SK-N-SH treated with all-trans-retinoic acid at 6 μM for 48 hours (cell line): ENCODE measurements around the gene MYADM.

Source experiments
- ATAC-seq: fragments of 200-7000 bp; cut with Tn5 transposase; 3 replicates; pipeline ENCODE4 v1.9.1; 2020; ENCODE audit warnings: mild to moderate bottlenecking, moderate library complexity
- ARNTL ChIP-seq: fragments of 450-650 bp; formaldehyde crosslinking; IDR thresholded peaks from 2 replicates; pipeline ENCODE4 v1.5.0; 2020; ENCODE audit warnings: low read depth, mild to moderate bottlenecking, moderate library complexity, borderline replicate concordance
- BACH2 ChIP-seq: fragments of 250-450 bp; sonication (Bioruptor Pico); IDR thresholded peaks from 2 replicates; pipeline ENCODE4 v1.9.0; 2021; ENCODE audit warnings: mild to moderate bottlenecking, borderline replicate concordance
- CSDC2 ChIP-seq: fragments of 250-450 bp; sonication (Bioruptor Pico); IDR thresholded peaks from 2 replicates; pipeline ENCODE4 v1.5.0; 2020; ENCODE audit warnings: mild to moderate bottlenecking, moderate library complexity
- ESRRG ChIP-seq: fragments of 250-450 bp; sonication (Bioruptor Pico); IDR thresholded peaks from 2 replicates; pipeline ENCODE4 v1.6.1; 2021; ENCODE audit warnings: mild to moderate bottlenecking
- GLIS3 ChIP-seq: fragments of 250-450 bp; sonication (Bioruptor Pico); IDR thresholded peaks from 2 replicates; pipeline ENCODE4 v1.5.0; 2020; ENCODE audit warnings: mild to moderate bottlenecking, moderate library complexity
- ISL1 ChIP-seq: fragments of 250-450 bp; sonication (Bioruptor Pico); IDR thresholded peaks from 2 replicates; pipeline ENCODE4 v2.1.2; 2022; ENCODE audit warnings: mild to moderate bottlenecking, moderate library complexity
- OSR1 ChIP-seq: fragments of 250-450 bp; sonication (Bioruptor Pico); IDR thresholded peaks from 2 replicates; pipeline ENCODE4 v1.8.0; 2022; ENCODE audit warnings: moderate library complexity, mild to moderate bottlenecking, inconsistent platforms
- RARB ChIP-seq: fragments of 250-450 bp; sonication (Bioruptor Pico); IDR thresholded peaks from 2 replicates; pipeline ENCODE4 v1.8.0; 2021; ENCODE audit warnings: mild to moderate bottlenecking, moderate library complexity
- SNAI2 ChIP-seq: fragments of 250-450 bp; sonication (Bioruptor Pico); IDR thresholded peaks from 2 replicates; pipeline ENCODE4 v1.5.0; 2020; ENCODE audit warnings: mild to moderate bottlenecking, moderate library complexity
- TCF4 ChIP-seq: fragments of 250-450 bp; sonication (Bioruptor Pico); IDR thresholded peaks from 2 replicates; pipeline ENCODE4 v1.8.0; 2021; ENCODE audit warnings: mild to moderate bottlenecking, moderate library complexity, borderline replicate concordance
- TOX ChIP-seq: fragments of 250-450 bp; sonication (Bioruptor Pico); IDR thresholded peaks from 2 replicates; pipeline ENCODE4 v1.8.0; 2021; ENCODE audit warnings: mild to moderate bottlenecking, moderate library complexity, borderline replicate concordance
- ZC3H10 ChIP-seq: fragments of 250-450 bp; sonication (Bioruptor Pico); IDR thresholded peaks from 2 replicates; pipeline ENCODE4 v1.5.1; 2021; ENCODE audit warnings: mild to moderate bottlenecking, moderate library complexity
- ZFP3 ChIP-seq: fragments of 250-450 bp; sonication (Bioruptor Pico); IDR thresholded peaks from 2 replicates; pipeline ENCODE4 v1.5.0; 2020; ENCODE audit warnings: mild to moderate bottlenecking, moderate library complexity
- ZFP30 ChIP-seq: fragments of 450-650 bp; formaldehyde crosslinking; IDR thresholded peaks from 2 replicates; pipeline ENCODE4 v1.5.0; 2022; ENCODE audit warnings: mild to moderate bottlenecking, moderate library complexity
- ZNF565 ChIP-seq: fragments of 450-650 bp; formaldehyde crosslinking; conservative IDR thresholded peaks from 2 replicates; pipeline ENCODE4 v1.5.0; 2020; ENCODE audit warnings: low read depth, mild to moderate bottlenecking, moderate library complexity
- ZNF70 ChIP-seq: fragments of 450-650 bp; formaldehyde crosslinking; IDR thresholded peaks from 2 replicates; pipeline ENCODE4 v1.5.0; 2020; ENCODE audit warnings: mild to moderate bottlenecking, moderate library complexity
- ZNF8 ChIP-seq: fragments of 450-650 bp; formaldehyde crosslinking; IDR thresholded peaks from 2 replicates; pipeline ENCODE4 v1.5.0; 2020; ENCODE audit warnings: mild to moderate bottlenecking, moderate library complexity
- TF ChIP-seq, protein P1 (sequence below): fragments of 250-450 bp; sonication (Bioruptor Pico); IDR thresholded peaks from 2 replicates; pipeline ENCODE4 v1.5.0; 2020; ENCODE audit warnings: mild to moderate bottlenecking, moderate library complexity
- TF ChIP-seq, protein P2 (sequence below): fragments of 250-450 bp; sonication (Bioruptor Pico); IDR thresholded peaks from 2 replicates; pipeline ENCODE4 v1.8.0; 2020; ENCODE audit warnings: mild to moderate bottlenecking, moderate library complexity, borderline replicate concordance
- TF ChIP-seq, protein P3 (sequence below): fragments of 250-450 bp; sonication (Bioruptor Pico); IDR thresholded peaks from 2 replicates; pipeline ENCODE4 v1.5.1; 2020; ENCODE audit warnings: low read depth, mild to moderate bottlenecking, moderate library complexity
- TF ChIP-seq, protein P4 (sequence below): fragments of 250-450 bp; sonication (Bioruptor Pico); IDR thresholded peaks from 2 replicates; pipeline ENCODE4 v1.5.1; 2021; ENCODE audit warnings: mild to moderate bottlenecking, moderate library complexity

Gene MYADM

DNA sequence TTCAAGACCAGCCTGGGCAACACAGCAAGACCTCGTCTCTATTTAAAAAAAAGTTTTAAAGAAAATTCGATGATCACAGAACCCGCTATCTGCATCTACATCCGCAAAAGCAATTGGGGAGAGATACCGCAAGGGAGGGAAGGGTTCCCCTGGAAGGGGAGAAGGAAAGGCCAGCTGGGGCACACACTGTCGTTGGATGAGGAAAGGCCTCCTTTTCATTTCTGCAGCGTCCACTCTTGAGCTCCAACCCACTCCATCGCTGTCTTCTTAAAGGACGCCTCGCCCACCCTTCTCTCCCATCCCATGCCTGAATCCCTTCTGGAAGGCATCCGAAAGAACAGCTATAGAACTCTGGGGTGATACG, 11.1 kb downstream of the MYADM start (continued):
- TF ChIP-seq ZFP30 (CRISPR knock-in tag), result no peak
- TF ChIP-seq RARB (CRISPR knock-in tag), result no peak
- no peak for TF ChIP-seq CSDC2
- no peak for TF ChIP-seq TCF4 (CRISPR knock-in tag)
- no peak for TF ChIP-seq ZNF8 (CRISPR knock-in tag)

DNA sequence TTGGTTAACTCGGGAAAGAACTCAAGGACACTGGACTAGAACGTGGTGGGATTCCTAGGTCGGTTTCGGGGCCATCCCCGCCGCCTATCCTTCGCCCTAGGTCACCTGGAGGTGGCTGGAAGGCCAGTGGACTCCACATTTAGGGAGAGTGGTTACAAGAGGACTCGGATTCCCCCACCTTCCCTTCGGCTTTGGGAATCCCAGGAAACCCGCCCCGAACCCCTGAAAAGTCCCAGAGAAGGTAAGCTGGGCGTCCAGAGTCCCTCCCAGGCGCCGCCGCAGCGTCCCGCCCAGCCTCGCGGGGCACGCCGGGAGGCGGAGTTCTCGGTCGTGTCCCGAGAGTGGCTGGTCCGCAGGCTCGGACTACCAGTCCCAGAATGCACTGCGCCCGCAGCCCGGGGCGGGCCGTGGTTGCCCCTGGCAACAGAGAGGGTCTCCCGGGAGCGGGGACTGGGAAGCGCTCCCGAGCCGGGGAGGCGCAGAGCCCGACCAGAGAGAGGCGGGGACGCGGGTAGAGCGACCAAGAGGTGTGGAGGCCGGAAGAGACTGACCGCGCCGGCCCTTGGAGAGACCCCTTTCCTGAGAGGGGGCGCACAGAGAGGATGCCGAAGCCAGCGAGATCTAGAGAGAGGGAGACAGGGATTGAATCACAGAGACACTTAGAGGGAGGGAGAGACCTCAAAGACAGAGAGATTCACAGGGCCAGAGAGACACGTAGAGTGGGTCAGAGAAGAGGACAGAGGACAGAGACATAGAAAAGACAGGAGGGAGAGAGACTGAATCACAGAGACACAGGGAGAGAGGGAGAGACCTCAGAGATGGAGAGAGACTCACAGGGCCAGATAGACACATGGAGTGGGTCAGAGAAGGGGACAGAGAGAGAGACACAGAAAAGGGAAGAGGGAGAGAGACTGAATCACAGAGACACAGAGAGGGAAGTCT, 11.7 kb downstream of the MYADM start:
- no peak for TF ChIP-seq RARB (CRISPR knock-in tag)
- TF ChIP-seq, protein P1, sequence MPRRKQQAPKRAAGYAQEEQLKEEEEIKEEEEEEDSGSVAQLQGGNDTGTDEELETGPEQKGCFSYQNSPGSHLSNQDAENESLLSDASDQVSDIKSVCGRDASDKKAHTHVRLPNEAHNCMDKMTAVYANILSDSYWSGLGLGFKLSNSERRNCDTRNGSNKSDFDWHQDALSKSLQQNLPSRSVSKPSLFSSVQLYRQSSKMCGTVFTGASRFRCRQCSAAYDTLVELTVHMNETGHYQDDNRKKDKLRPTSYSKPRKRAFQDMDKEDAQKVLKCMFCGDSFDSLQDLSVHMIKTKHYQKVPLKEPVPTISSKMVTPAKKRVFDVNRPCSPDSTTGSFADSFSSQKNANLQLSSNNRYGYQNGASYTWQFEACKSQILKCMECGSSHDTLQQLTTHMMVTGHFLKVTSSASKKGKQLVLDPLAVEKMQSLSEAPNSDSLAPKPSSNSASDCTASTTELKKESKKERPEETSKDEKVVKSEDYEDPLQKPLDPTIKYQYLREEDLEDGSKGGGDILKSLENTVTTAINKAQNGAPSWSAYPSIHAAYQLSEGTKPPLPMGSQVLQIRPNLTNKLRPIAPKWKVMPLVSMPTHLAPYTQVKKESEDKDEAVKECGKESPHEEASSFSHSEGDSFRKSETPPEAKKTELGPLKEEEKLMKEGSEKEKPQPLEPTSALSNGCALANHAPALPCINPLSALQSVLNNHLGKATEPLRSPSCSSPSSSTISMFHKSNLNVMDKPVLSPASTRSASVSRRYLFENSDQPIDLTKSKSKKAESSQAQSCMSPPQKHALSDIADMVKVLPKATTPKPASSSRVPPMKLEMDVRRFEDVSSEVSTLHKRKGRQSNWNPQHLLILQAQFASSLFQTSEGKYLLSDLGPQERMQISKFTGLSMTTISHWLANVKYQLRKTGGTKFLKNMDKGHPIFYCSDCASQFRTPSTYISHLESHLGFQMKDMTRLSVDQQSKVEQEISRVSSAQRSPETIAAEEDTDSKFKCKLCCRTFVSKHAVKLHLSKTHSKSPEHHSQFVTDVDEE (CRISPR knock-in tag), result 0 out of 2 replicates have a peak, but pooled peaks have one; percentile 34
- peak; percentile 88 for ATAC-seq

DNA sequence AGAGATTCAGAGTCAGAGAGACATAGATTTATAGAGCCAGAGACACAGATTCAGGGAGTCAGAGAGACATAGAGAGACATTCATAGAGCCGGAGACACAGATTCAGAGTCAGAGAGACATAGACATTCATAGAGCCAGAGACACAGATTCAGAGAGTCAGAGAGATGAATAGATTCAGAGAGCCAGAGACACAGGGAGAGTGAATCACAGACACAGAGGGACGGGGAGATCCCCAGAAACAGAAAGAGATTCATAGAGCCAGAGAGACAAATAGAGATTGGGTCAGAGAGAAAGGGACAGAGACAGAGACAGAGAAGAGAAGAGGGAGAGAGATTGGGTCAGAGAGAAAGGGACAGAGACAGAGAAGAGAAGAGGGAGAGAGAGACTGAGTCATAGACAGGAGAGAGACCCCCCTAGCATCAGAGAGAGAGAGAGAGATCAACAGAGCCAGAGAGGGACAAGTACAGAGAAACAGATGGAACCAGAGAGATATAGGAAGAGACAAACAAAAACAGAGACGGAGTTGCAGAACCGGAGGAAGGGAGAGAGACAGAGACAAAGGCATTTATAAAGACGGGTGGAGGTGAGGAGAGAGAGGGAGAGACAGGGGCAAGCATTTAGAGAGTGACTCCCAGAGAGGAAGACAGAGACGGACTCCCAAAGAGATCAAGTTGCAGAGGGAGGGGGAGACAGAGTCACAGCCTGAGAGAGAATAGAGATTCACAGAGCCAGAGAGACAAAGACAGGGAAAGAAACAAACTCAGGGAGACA, 13.2 kb downstream of the MYADM start:
- ATAC-seq, result no peak

DNA sequence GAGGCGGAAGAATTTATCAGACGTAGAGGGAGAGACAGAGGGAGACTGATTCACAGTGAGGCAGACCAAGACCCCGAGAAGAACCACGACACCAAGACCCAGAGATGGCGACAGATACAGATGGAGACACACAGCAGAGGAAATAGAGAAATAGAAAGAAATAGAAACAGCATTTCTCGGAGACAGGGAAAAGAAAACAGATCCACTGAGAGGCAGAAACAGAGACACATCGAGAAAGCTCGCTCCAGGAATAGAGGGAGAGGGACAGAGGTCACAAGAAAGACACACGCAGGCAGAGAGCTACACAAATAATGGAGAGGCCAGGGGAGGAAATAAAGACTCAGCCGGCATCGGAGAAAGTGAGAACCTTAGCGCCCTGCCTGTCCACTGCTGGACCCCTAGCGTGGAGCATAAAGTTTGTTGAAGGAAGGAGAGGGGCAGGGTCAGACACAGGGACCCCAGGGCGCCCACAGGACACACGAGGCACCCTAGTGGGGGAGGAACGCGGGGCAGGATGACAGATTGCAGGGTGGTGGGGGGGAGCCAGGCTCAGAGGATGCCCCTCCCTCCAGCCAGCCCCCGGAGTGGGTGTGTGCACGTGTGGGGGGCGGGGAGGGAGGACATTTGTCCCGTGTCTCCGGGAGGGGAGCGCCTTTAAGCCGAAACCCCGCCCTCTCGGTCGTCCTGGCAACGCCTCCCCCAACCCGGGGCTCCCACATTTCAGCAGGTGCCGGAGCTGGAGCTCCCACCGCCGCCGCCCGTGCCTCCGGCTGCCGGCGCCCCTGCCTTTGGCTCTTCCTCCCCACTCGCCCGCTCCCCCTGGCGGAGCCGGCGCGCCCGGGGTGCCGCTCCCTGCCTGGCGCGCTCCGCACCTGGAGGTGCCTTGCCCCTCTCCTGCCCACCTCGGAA, 14.1 kb downstream of the MYADM start, which contains the start of gene PRKCG:
Gene PRKCG (plus strand): TSS at position 716 of the 909 bp plus-strand sequence. CDS start 298 bp downstream, outside the sequence.
- ATAC-seq, result peak; percentile 8; the same call in 1 of the 3 replicates
- TF ChIP-seq OSR1 (CRISPR knock-in tag), result no peak
- no peak for TF ChIP-seq SNAI2
- no peak for TF ChIP-seq BACH2 (CRISPR knock-in tag)
- TF ChIP-seq, protein P2, sequence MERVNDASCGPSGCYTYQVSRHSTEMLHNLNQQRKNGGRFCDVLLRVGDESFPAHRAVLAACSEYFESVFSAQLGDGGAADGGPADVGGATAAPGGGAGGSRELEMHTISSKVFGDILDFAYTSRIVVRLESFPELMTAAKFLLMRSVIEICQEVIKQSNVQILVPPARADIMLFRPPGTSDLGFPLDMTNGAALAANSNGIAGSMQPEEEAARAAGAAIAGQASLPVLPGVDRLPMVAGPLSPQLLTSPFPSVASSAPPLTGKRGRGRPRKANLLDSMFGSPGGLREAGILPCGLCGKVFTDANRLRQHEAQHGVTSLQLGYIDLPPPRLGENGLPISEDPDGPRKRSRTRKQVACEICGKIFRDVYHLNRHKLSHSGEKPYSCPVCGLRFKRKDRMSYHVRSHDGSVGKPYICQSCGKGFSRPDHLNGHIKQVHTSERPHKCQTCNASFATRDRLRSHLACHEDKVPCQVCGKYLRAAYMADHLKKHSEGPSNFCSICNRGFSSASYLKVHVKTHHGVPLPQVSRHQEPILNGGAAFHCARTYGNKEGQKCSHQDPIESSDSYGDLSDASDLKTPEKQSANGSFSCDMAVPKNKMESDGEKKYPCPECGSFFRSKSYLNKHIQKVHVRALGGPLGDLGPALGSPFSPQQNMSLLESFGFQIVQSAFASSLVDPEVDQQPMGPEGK (CRISPR knock-in tag), result no peak
- TF ChIP-seq ISL1 (CRISPR knock-in tag), result no peak
- TF ChIP-seq ZNF8 (CRISPR knock-in tag), result no peak
- no peak for TF ChIP-seq ZC3H10
- no peak for TF ChIP-seq ARNTL
- TF ChIP-seq CSDC2, result no peak
- no peak for TF ChIP-seq TCF4 (CRISPR knock-in tag)
- no peak for TF ChIP-seq ESRRG (CRISPR knock-in tag)
- TF ChIP-seq, protein P3, sequence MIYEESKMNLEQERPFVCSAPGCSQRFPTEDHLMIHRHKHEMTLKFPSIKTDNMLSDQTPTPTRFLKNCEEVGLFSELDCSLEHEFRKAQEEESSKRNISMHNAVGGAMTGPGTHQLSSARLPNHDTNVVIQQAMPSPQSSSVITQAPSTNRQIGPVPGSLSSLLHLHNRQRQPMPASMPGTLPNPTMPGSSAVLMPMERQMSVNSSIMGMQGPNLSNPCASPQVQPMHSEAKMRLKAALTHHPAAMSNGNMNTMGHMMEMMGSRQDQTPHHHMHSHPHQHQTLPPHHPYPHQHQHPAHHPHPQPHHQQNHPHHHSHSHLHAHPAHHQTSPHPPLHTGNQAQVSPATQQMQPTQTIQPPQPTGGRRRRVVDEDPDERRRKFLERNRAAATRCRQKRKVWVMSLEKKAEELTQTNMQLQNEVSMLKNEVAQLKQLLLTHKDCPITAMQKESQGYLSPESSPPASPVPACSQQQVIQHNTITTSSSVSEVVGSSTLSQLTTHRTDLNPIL (CRISPR knock-in tag), result no peak

More for the DNA sequence above, 13.2 kb downstream of the MYADM start:
- TF ChIP-seq ZNF70 (CRISPR knock-in tag) (no peak), ZNF565 (CRISPR knock-in tag) (no peak), GLIS3 (CRISPR knock-in tag) (no peak), ESRRG (CRISPR knock-in tag) (no peak), OSR1 (CRISPR knock-in tag) (no peak), ZFP3 (CRISPR knock-in tag) (no peak), ARNTL (no peak), CSDC2 (no peak), TOX (CRISPR knock-in tag) (no peak), ISL1 (CRISPR knock-in tag) (no peak)
- TF ChIP-seq, protein P1 (CRISPR knock-in tag), result no peak
- TF ChIP-seq, protein P4, sequence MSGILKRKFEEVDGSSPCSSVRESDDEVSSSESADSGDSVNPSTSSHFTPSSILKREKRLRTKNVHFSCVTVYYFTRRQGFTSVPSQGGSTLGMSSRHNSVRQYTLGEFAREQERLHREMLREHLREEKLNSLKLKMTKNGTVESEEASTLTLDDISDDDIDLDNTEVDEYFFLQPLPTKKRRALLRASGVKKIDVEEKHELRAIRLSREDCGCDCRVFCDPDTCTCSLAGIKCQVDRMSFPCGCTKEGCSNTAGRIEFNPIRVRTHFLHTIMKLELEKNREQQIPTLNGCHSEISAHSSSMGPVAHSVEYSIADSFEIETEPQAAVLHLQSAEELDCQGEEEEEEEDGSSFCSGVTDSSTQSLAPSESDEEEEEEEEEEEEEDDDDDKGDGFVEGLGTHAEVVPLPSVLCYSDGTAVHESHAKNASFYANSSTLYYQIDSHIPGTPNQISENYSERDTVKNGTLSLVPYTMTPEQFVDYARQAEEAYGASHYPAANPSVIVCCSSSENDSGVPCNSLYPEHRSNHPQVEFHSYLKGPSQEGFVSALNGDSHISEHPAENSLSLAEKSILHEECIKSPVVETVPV (CRISPR knock-in tag), result no peak
- TF ChIP-seq, all 23 proteins: peak for 0
